SK-N-SH (cell line): ENCODE data around the gene INPP5A. TPM values are rescaled to one million over a fixed set of nuclear protein-coding genes. Genes with fewer than 3 reads are reported as not detected.

Experiments
- CTCF ChIA-PET: fragments of 300-600, 350-600 bp; formaldehyde crosslinking; extraction: SDS; loops from one replicate; lab custom pipeline; 2021; lab: Yijun Ruan, JAX
- POLR2A ChIA-PET: fragments of 350-600 bp; sonication (Branson Sonifier 250); formaldehyde crosslinking; extraction: SDS; loops from one replicate; lab custom pipeline; 2020; ENCODE audit warnings: antibody characterized with exemption, inconsistent platforms; lab: Yijun Ruan, JAX
- DNase-seq: peaks from one replicate; pipeline ENCODE4 v3.0.0; 2012
- H2AFZ ChIP-seq: fragments of 200-600 bp; sonication (generic); 2 replicates; pipeline ENCODE4 v1.8.1; 2016; ENCODE audit warnings: antibody characterized with exemption, mild to moderate bottlenecking, low read depth
- H3F3A ChIP-seq: fragments of 200-600 bp; sonication (generic); replicated peaks from 2 replicates; pipeline ENCODE3; 2016; ENCODE audit warnings: antibody characterized with exemption, mild to moderate bottlenecking; ENCODE audit not compliant: insufficient read depth
- H3K27ac ChIP-seq, 2 experiments: fragments of 200-500 bp in 1 of 2; fragments of 200-600 bp in 1 of 2; sonication (Bioruptor generic) in 1 of 2; sonication (generic), shearing (Covaris generic) in 1 of 2; 2 replicates each; pipeline versions ENCODE4 v1.5.1 to v1.6.1; 2014 to 2016; ENCODE audit warnings: low read depth in 2 of 2, inconsistent platforms in 1 of 2, low read length in 1 of 2, mild to moderate bottlenecking in 1 of 2, mixed read lengths in 1 of 2
- H3K27me3 ChIP-seq: fragments of 200-600 bp; sonication (generic), shearing (Covaris generic); 2 replicates; pipeline ENCODE4 v1.6.1; 2016; ENCODE audit warnings: mixed run types; ENCODE audit not compliant: insufficient read depth
- H3K36me3 ChIP-seq, 2 experiments: fragments of 200-500 bp in 1 of 2; fragments of 200-600 bp in 1 of 2; sonication (Bioruptor generic) in 1 of 2; sonication (generic) in 1 of 2; replicated peaks in 1 of 2; 2 replicates each; pipeline versions ENCODE3 to v1.5.1; 2014 to 2016; ENCODE audit warnings: low read length in 1 of 2, mild to moderate bottlenecking in 1 of 2; ENCODE audit not compliant: insufficient read depth in 2 of 2, control insufficient read depth in 1 of 2
- H3K4me1 ChIP-seq, 2 experiments: fragments of 200-500 bp in 1 of 2; fragments of 200-600 bp in 1 of 2; sonication (Bioruptor generic) in 1 of 2; sonication (generic), shearing (Covaris generic) in 1 of 2; 2 replicates each; pipeline versions ENCODE4 v1.5.1 to v1.6.1; 2014 to 2016; ENCODE audit warnings: low read depth in 1 of 2, low read length in 1 of 2, mixed run types in 1 of 2; ENCODE audit not compliant: insufficient read depth in 2 of 2, control insufficient read depth in 1 of 2
- H3K4me2 ChIP-seq: fragments of 200-600 bp; sonication (generic), shearing (Covaris generic); 2 replicates; pipeline ENCODE4 v1.6.1; 2017; ENCODE audit warnings: mixed run types
- H3K4me3 ChIP-seq, 2 experiments: fragments of 200-500 bp in 1 of 2; fragments of 200-600 bp in 1 of 2; sonication (Bioruptor generic) in 1 of 2; sonication (generic), shearing (Covaris generic) in 1 of 2; 2 replicates each; pipeline versions ENCODE4 v1.5.1 to v1.8.1; 2014 to 2016; ENCODE audit warnings: low read depth in 2 of 2, inconsistent platforms in 1 of 2, low read length in 1 of 2, mild to moderate bottlenecking in 1 of 2, mixed read lengths in 1 of 2, moderate library complexity in 1 of 2
- H3K79me2 ChIP-seq: fragments of 200-600 bp; sonication (generic); 2 replicates; pipeline ENCODE4 v1.8.1; 2017; ENCODE audit warnings: mild to moderate bottlenecking; ENCODE audit not compliant: insufficient read depth
- H3K9ac ChIP-seq: fragments of 200-600 bp; sonication (generic); 2 replicates; pipeline ENCODE4 v1.6.1; 2017; ENCODE audit warnings: mixed run types
- H3K9me2 ChIP-seq: fragments of 200-600 bp; sonication (generic); 2 replicates; pipeline ENCODE4 v1.6.1; 2017; ENCODE audit warnings: mixed run types
- H3K9me3 ChIP-seq: fragments of 200-600 bp; sonication (generic); 2 replicates; pipeline ENCODE4 v1.6.1; 2017; ENCODE audit warnings: mixed run types, mild to moderate bottlenecking, moderate library complexity
- H4K20me1 ChIP-seq: fragments of 200-600 bp; sonication (generic); 2 replicates; pipeline ENCODE4 v1.6.1; 2017; ENCODE audit warnings: mild to moderate bottlenecking, mixed run types; ENCODE audit not compliant: insufficient read depth
- ELF1 ChIP-seq: IDR thresholded peaks from 2 replicates; pipeline ENCODE4 v1.4.0; 2012
- EP300 ChIP-seq, 2 experiments: IDR thresholded peaks; 2 replicates each; pipeline versions ENCODE4 v1.4.0 to v1.6.1; 2012; ENCODE audit warnings: borderline replicate concordance in 1 of 2, low read depth in 1 of 2, low read length in 1 of 2
- EZH2phosphoT487 ChIP-seq: fragments of 200-600 bp; sonication (generic); IDR thresholded peaks from 2 replicates; pipeline ENCODE4 v1.6.1; 2017; ENCODE audit warnings: low read depth, mixed run types, mild to moderate bottlenecking, antibody characterized with exemption, moderate library complexity, borderline replicate concordance
- FOXJ3 ChIP-seq: sonication (generic); formaldehyde crosslinking; IDR thresholded peaks from 2 replicates; pipeline ENCODE4 v1.5.1; 2020; ENCODE audit warnings: mild to moderate bottlenecking, missing genetic modification reagents
- GATA2 ChIP-seq: sonication (generic); formaldehyde crosslinking; IDR thresholded peaks from 2 replicates; pipeline ENCODE4 v1.5.0; 2020; ENCODE audit warnings: mild to moderate bottlenecking, missing genetic modification reagents
- MEF2A ChIP-seq: IDR thresholded peaks from 2 replicates; pipeline ENCODE4 v1.4.0; 2012; ENCODE audit warnings: low read depth, borderline replicate concordance
- NRF1 ChIP-seq: IDR thresholded peaks from 2 replicates; pipeline ENCODE4 v1.6.1; 2012; ENCODE audit warnings: low read depth, mild to moderate bottlenecking, low read length
- PBX3 ChIP-seq: IDR thresholded peaks from 2 replicates; pipeline ENCODE4; 2012
- RAD21 ChIP-seq: IDR thresholded peaks from 2 replicates; pipeline ENCODE4 v1.6.1; 2012; ENCODE audit warnings: mild to moderate bottlenecking, low read length
- RFX5 ChIP-seq: IDR thresholded peaks from 2 replicates; pipeline ENCODE4 v1.6.1; 2012; ENCODE audit warnings: mild to moderate bottlenecking, improper control_type of control experiment, low read length
- TCF12 ChIP-seq: IDR thresholded peaks from 2 replicates; pipeline ENCODE4 v1.4.0; 2012
- TEAD4 ChIP-seq: IDR thresholded peaks from 2 replicates; pipeline ENCODE4 v1.4.0; 2012; ENCODE audit warnings: mild to moderate bottlenecking, borderline replicate concordance; ENCODE audit not compliant: insufficient read depth
- YY1 ChIP-seq: IDR thresholded peaks from 2 replicates; pipeline ENCODE4 v1.4.0; 2012; ENCODE audit warnings: low read depth, mild to moderate bottlenecking
- WGBS: methylation state at CpG from one replicate; pipeline ENCODE4 v1.1.6; 2017; ENCODE audit warnings: low lambda C conversion rate; 5-methylcytosine and 5-hydroxymethylcytosine counted together
- polyA plus RNA-seq, 3 experiments: library from polyadenylated mRNA; depleted of rRNA; stranded (reverse); fragments of >200 nt; gene quantifications; 2 replicates each; pipeline ENCODE4 v1.2.3, GENCODE V29; 2012
- TF ChIP-seq, protein P1 (sequence below): fragments of 150-350 bp; IDR thresholded peaks from 2 replicates; pipeline ENCODE4 v1.6.1; 2016; ENCODE audit warnings: mild to moderate bottlenecking, low read depth, low read length
- TF ChIP-seq, protein P2 (sequence below): IDR thresholded peaks from 2 replicates; pipeline ENCODE4 v1.4.0; 2012; ENCODE audit warnings: low read depth, borderline replicate concordance

Gene INPP5A
- polyA plus RNA-seq, 1 of the 3 experiments (the other 2 are of a cell fraction) = 12.0 TPM

- TF ChIP-seq TEAD4 = no peak
- no peak for TF ChIP-seq RAD21
- TF ChIP-seq FOXJ3 = no peak
- no peak for TF ChIP-seq GATA2
- no peak for TF ChIP-seq NRF1
- TF ChIP-seq, protein P1, sequence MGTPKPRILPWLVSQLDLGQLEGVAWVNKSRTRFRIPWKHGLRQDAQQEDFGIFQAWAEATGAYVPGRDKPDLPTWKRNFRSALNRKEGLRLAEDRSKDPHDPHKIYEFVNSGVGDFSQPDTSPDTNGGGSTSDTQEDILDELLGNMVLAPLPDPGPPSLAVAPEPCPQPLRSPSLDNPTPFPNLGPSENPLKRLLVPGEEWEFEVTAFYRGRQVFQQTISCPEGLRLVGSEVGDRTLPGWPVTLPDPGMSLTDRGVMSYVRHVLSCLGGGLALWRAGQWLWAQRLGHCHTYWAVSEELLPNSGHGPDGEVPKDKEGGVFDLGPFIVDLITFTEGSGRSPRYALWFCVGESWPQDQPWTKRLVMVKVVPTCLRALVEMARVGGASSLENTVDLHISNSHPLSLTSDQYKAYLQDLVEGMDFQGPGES = no peak
- TF ChIP-seq YY1 = no peak
Measured at GRCh38 chr10:132708441-132708840, 170.9 kb downstream of the INPP5A start (continued).

GRCh38 chr10:132708936-132709335 lies 171.3 kb downstream of the INPP5A start:
- CTCF ChIA-PET = interaction anchor here (1.7 kb wide), 1 partner anchor 434 kb away, joined by 3 read pairs; no protein-coding TSS in a partner anchor
- Histone ChIP-seq H3K4me2 (no peak overlapping the region), H3K79me2 (no peaks in the 10 kb centered on the region), H3F3A (no peaks in the 10 kb centered on the region), H4K20me1 (no peaks in the 10 kb centered on the region), H3K9me3 (peaks cover 6% of the 10 kb centered on the region; the same call in 1 of the 2 replicates), H3K9ac (no peak overlapping the region), H3K27me3 (no peaks in the 10 kb centered on the region), H3K36me3 (peaks cover 0 to 4% of the 10 kb centered on the region in 2 experiments), H3K9me2 (no peaks in the 10 kb centered on the region), H2AFZ (no peak overlapping the region), H3K4me1 (no peaks in the 10 kb centered on the region), H3K27ac (no peak overlapping the region), H3K4me3 (no peak overlapping the region)
- no peak for TF ChIP-seq PBX3
- TF ChIP-seq GATA2 = no peak
- no peak for TF ChIP-seq EP300 (IDR thresholded peaks at IDR 0.05; ENCODE audit: borderline replicate concordance in 1 of 2, low read depth in 1 of 2, low read length in 1 of 2)
- no peak for TF ChIP-seq ELF1
- POLR2A ChIA-PET = no interaction called here
- WGBS = 81% methylated on average over 4 of the region's 4 CpGs
- no peak for DNase-seq

DNA sequence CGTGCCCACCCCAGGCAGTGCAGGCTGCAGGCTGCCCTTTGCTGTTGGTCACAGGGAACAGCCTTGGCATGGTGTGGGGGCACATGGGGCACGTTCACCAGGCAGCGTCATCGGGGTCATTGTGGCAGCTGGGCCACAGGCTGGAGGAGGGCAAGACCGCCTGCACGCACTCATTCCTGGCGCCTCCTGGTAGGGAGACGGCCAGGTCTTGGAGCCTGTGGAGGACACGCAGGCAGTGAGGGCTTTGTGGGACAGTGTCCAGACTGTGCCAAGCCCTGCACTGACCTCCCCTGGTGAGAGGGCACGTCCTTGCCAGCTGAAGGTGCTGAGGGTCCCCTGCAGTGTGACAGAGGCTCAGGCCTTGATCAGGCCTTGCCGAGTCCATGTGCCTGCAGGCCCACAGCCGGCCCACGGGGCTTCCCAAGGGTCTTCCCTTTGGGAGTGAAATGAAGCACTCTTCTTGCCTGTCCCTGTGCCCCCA lies 171.9 kb downstream of the INPP5A start:
- CTCF ChIA-PET = interaction anchor here (1.7 kb wide), 1 partner anchor 434 kb away, joined by 3 read pairs; no protein-coding TSS in a partner anchor
- POLR2A ChIA-PET = no interaction called here
- H3K36me3 ChIP-seq = peaks cover 0 to 4% of the 10 kb centered on the region in 2 experiments

More for the DNA sequence above, 171.9 kb downstream of the INPP5A start:
- Histone ChIP-seq H3K4me2 (no peak overlapping the region), H3K27ac (no peak overlapping the region), H3K9me3 (peaks cover 6% of the 10 kb centered on the region; the same call in 1 of the 2 replicates), H3F3A (no peaks in the 10 kb centered on the region), H4K20me1 (no peaks in the 10 kb centered on the region), H3K27me3 (no peaks in the 10 kb centered on the region)
- WGBS = 93% methylated on average over 6 of the region's 13 CpGs
- TF ChIP-seq GATA2 (no peak), RFX5 (no peak), EP300 (IDR thresholded peaks at IDR 0.05; ENCODE audit: borderline replicate concordance in 1 of 2, low read depth in 1 of 2, low read length in 1 of 2) (no peak), TCF12 (no peak), EZH2phosphoT487 (no peak), MEF2A (no peak)
- TF ChIP-seq, protein P2, sequence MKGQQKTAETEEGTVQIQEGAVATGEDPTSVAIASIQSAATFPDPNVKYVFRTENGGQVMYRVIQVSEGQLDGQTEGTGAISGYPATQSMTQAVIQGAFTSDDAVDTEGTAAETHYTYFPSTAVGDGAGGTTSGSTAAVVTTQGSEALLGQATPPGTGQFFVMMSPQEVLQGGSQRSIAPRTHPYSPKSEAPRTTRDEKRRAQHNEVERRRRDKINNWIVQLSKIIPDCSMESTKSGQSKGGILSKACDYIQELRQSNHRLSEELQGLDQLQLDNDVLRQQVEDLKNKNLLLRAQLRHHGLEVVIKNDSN = no peak
- TF ChIP-seq, all 33 proteins: peak for 0
- H3K79me2 ChIP-seq = no peaks in the 10 kb centered on the region
- no peaks in the 10 kb centered on the region for H3K9me2 ChIP-seq
- no peak overlapping the region for H3K4me3 ChIP-seq
- no peak overlapping the region for H2AFZ ChIP-seq
- no peak for DNase-seq
- H3K4me1 ChIP-seq = no peaks in the 10 kb centered on the region
- H3K9ac ChIP-seq = no peak overlapping the region
